Pericardium fibroblast (primary cell): Measurements from ENCODE around the gene POLR1H. TPM values are rescaled to one million over a fixed set of nuclear protein-coding genes. Genes with fewer than 3 reads are reported as not detected.

Experiments
- total RNA-seq: library from RNA; depleted of rRNA; stranded (reverse); fragments of >200 nt; gene quantifications from 2 replicates; pipeline ENCODE4 v1.2.3, GENCODE V29; 2015

POLR1H gene
- total RNA-seq = 23.1 and 26.1 TPM in 2 replicates

GRCh38 chr6:30061092-30061857 is at the start of gene POLR1H:
Gene POLR1H (plus strand): TSS chr6:30061265. CDS start chr6:30061525, 260 bp downstream.

GRCh38 chr6:30066577-30067459 is 5.8 kb downstream of the POLR1H start, which contains the start of gene PPP1R11:
Gene PPP1R11 (plus strand): TSS chr6:30067198. CDS start chr6:30067411, 213 bp downstream.

GRCh38 chr6:30075094-30075789 is 14.2 kb downstream of the POLR1H start, which contains the start of gene RNF39:
Gene RNF39 (minus strand): TSS chr6:30075769. CDS start chr6:30075585, 184 bp downstream.

GRCh38 chr6:30113003-30113759 is 52.1 kb downstream of the POLR1H start, which contains the start of gene TRIM31:
Gene TRIM31 (minus strand): TSS chr6:30113090. CDS start chr6:30112805, 285 bp downstream.

Other genes with a start within 250 kb of the POLR1H start
- gene HLA-G, start 233.4 kb upstream of the POLR1H start, total RNA-seq = not detected in 2 replicates
- gene HLA-A, start 118.7 kb upstream of the POLR1H start, total RNA-seq = 292 and 331 TPM in 2 replicates
- 24.4 and 29.3 TPM in 2 replicates for gene PPP1R11, start 5.9 kb downstream of the POLR1H start, total RNA-seq
- not detected in 2 replicates for gene RNF39, start 14.5 kb downstream of the POLR1H start, total RNA-seq
- not detected in 2 replicates for gene TRIM31, start 51.8 kb downstream of the POLR1H start, total RNA-seq
- not detected in 2 replicates for gene TRIM40, start 74.9 kb downstream of the POLR1H start, total RNA-seq
- gene TRIM10, start 99.9 kb downstream of the POLR1H start, total RNA-seq = not detected in 2 replicates
- not detected in 2 replicates for gene TRIM15, start 102.3 kb downstream of the POLR1H start, total RNA-seq
- 16.3 and 34.9 TPM in 2 replicates for gene TRIM26, start 152.1 kb downstream of the POLR1H start, total RNA-seq